ENCODE measurements around the gene SEMA6B. TPM values are rescaled to one million over a fixed set of nuclear protein-coding genes. Genes with fewer than 3 reads are reported as not detected.

The SEMA6B gene
- total RNA-seq, 1 experiment from 2014 or later: 3.2 TPM

GRCh38 chr19:4493929-4494690 lies 65.4 kb downstream of the SEMA6B start:
- no peak for DNase-seq (ENCODE audit: low read depth)

GRCh38 chr19:4493104-4493928 lies 66.2 kb downstream of the SEMA6B start:
- no peak for DNase-seq (ENCODE audit: low read depth)

Other genes starting within 250 kb of the SEMA6B start
- 28.9 and 35.7 TPM in 2 replicates for gene STAP2, start 220.9 kb downstream of the SEMA6B start, total RNA-seq (2014; rRNA removed; shearing (Covaris generic))
- 0.95 and 2.5 TPM in 2 replicates for gene MPND, start 216.1 kb downstream of the SEMA6B start, total RNA-seq (2014; rRNA removed; shearing (Covaris generic))
- 44.3 and 52.8 TPM in 2 replicates for gene SH3GL1, start 159.1 kb downstream of the SEMA6B start, total RNA-seq (2014; rRNA removed; shearing (Covaris generic))
- gene CHAF1A, start 157.0 kb downstream of the SEMA6B start, total RNA-seq (2014; rRNA removed; shearing (Covaris generic)): 39.7 and 55.8 TPM in 2 replicates
- gene UBXN6, start 101.9 kb downstream of the SEMA6B start, total RNA-seq (2014; rRNA removed; shearing (Covaris generic)): 57.9 and 72.7 TPM in 2 replicates
- gene HDGFL2, start 87.4 kb downstream of the SEMA6B start, total RNA-seq (2014; rRNA removed; shearing (Covaris generic)): 57.4 and 79.1 TPM in 2 replicates
- 0.57 and 0.69 TPM in 2 replicates for gene PLIN4, start 41.2 kb downstream of the SEMA6B start, total RNA-seq (2014; rRNA removed; shearing (Covaris generic))
- gene PLIN5, start 24.5 kb downstream of the SEMA6B start, total RNA-seq (2014; rRNA removed; shearing (Covaris generic)): 0.15 and 1.3 TPM in 2 replicates
- 0.03 and 0.69 TPM in 2 replicates for gene LRG1, start 19.6 kb downstream of the SEMA6B start, total RNA-seq (2014; rRNA removed; shearing (Covaris generic))
- gene TNFAIP8L1, start 79.8 kb upstream of the SEMA6B start, total RNA-seq (2014; rRNA removed; shearing (Covaris generic)): 6.5 and 6.8 TPM in 2 replicates
- 154 and 171 TPM in 2 replicates for gene MYDGF, start 110.7 kb upstream of the SEMA6B start, total RNA-seq (2014; rRNA removed; shearing (Covaris generic))
- gene DPP9, start 164.2 kb upstream of the SEMA6B start, total RNA-seq (2014; rRNA removed; shearing (Covaris generic)): 77.1 and 109 TPM in 2 replicates
- 13.5 and 14.0 TPM in 2 replicates for gene FEM1A, start 232.1 kb upstream of the SEMA6B start, total RNA-seq (2014; rRNA removed; shearing (Covaris generic))